ENCODE data around the gene EHMT1.
A peak's percentile ranks its signal among the peaks of the same experiment; 100 is the strongest.

The EHMT1 gene

GRCh38 chr9:137814841-137815240 lies 196.0 kb downstream of the EHMT1 start:
- DNase-seq, result no peak

GRCh38 chr9:137815256-137816255 lies 196.8 kb downstream of the EHMT1 start:
- no peak for DNase-seq

GRCh38 chr9:137816531-137817235 lies 197.9 kb downstream of the EHMT1 start:
- no peak for DNase-seq

- no peak for DNase-seq
Measured at GRCh38 chr9:137817236-137818200, 198.7 kb downstream of the EHMT1 start.

- no peak for DNase-seq
Measured at GRCh38 chr9:137818286-137818685, 199.5 kb downstream of the EHMT1 start.

GRCh38 chr9:137820161-137820855 lies 201.5 kb downstream of the EHMT1 start:
- DNase-seq, result no peak

- no peak for DNase-seq
Measured at GRCh38 chr9:137823986-137824771, 205.4 kb downstream of the EHMT1 start.

- peak in 1 of 2 donors; percentile 74 for DNase-seq
Measured at GRCh38 chr9:137825324-137825989, 206.7 kb downstream of the EHMT1 start.

- no peak for DNase-seq
Measured at GRCh38 chr9:137827908-137828526, 209.2 kb downstream of the EHMT1 start.

GRCh38 chr9:137828527-137829259 lies 209.9 kb downstream of the EHMT1 start:
- DNase-seq, result no peak

- DNase-seq, result no peak
Measured at GRCh38 chr9:137829260-137829996, 210.6 kb downstream of the EHMT1 start.

- DNase-seq, result no peak
Measured at GRCh38 chr9:137832191-137832700, 213.4 kb downstream of the EHMT1 start.

- DNase-seq, result no peak
Measured at GRCh38 chr9:137832830-137833590, 214.2 kb downstream of the EHMT1 start.

- DNase-seq, result no peak
Measured at GRCh38 chr9:137833721-137834613, 215.2 kb downstream of the EHMT1 start.

GRCh38 chr9:137834846-137835546 lies 216.2 kb downstream of the EHMT1 start:
- no peak for DNase-seq

Measured in CD4-positive, alpha-beta T cell treated with Interferon alpha-2 for 1 hour (primary cell).